Naive B cell (primary cell): ENCODE results near the gene ANKRD33. TPM values are rescaled to one million over a fixed set of nuclear protein-coding genes. Genes with fewer than 3 reads are reported as not detected.
"Not testable (repeated sequence)": the region's sequence is repeated elsewhere in the genome, so short reads cannot be mapped to it uniquely, and the experiment has no call there.

Experiments used
- ATAC-seq, 2 donors: fragments of 150-1000 bp; cut with Tn5 transposase; 2 replicates each; pipeline ENCODE4 v1.10.0; 2021; ENCODE audit warnings: low read depth in 2 of 2, mild to moderate bottlenecking in 2 of 2, moderate library complexity in 2 of 2
- DNase-seq: peaks from one replicate; pipeline ENCODE4 v3.0.0; 2022
- H3K27ac Mint-ChIP-seq, 6 donors: one replicate each; pipeline ENCODE4 v1.8.0; 2020 to 2022; ENCODE audit warnings: mild to moderate bottlenecking in 6 of 6, mixed read lengths in 6 of 6, moderate library complexity in 5 of 6, inconsistent platforms in 2 of 6
- H3K27me3 Mint-ChIP-seq, 3 donors: one replicate each; pipeline ENCODE4 v1.8.0; 2021 to 2022; ENCODE audit warnings: mixed read lengths in 3 of 3, mild to moderate bottlenecking in 1 of 3
- H3K36me3 Mint-ChIP-seq, 2 donors: one replicate each; pipeline ENCODE4 v1.8.0; 2020 to 2022; ENCODE audit warnings: mixed read lengths in 2 of 2, inconsistent platforms in 1 of 2, mild to moderate bottlenecking in 1 of 2
- H3K4me1 Mint-ChIP-seq, 3 donors: one replicate each; pipeline ENCODE4 v1.8.0; 2020 to 2022; ENCODE audit warnings: mixed read lengths in 3 of 3, inconsistent platforms in 1 of 3, mild to moderate bottlenecking in 1 of 3, moderate library complexity in 1 of 3
- H3K4me3 Mint-ChIP-seq, 8 donors: one replicate each; pipeline ENCODE4 v1.8.0; 2020 to 2022; ENCODE audit warnings: mild to moderate bottlenecking in 8 of 8, mixed read lengths in 8 of 8, moderate library complexity in 8 of 8, inconsistent platforms in 2 of 8
- H3K9me3 Mint-ChIP-seq, 7 donors: one replicate each; pipeline ENCODE4 v1.8.0; 2020 to 2022; ENCODE audit warnings: mixed read lengths in 7 of 7, mild to moderate bottlenecking in 5 of 7, inconsistent platforms in 2 of 7, moderate library complexity in 1 of 7
- polyA plus RNA-seq, 6 donors: library from polyadenylated mRNA; unstranded; fragments of 300-500 nt; fragmentation: Illumina TruSeq; gene quantifications; one replicate each; pipeline ENCODE4 v1.2.3, GENCODE V29; 2021; ENCODE audit warnings: low read depth in 6 of 6

The ANKRD33 gene
- polyA plus RNA-seq, 6 donors from 2014 or later = not detected

GRCh38 chr12:51872689-51872981, 15.3 kb upstream of the ANKRD33 start:
- Mint-ChIP-seq H3K36me3 (no peaks in the 10 kb centered on the region), H3K4me3 (no peak overlapping the region), H3K9me3 (no peaks in the 10 kb centered on the region), H3K27ac (no peak overlapping the region), H3K4me1 (peaks cover 22 to 31% (median 27%) of the 10 kb centered on the region in 3 donors), H3K27me3 (peaks cover 40 to 61% (median 60%) of the 10 kb centered on the region in 3 donors)
- DNase-seq (no peak), ATAC-seq (no peak)

GRCh38 chr12:51873251-51873994, 14.5 kb upstream of the ANKRD33 start:
- H3K9me3 Mint-ChIP-seq = no peaks in the 10 kb centered on the region
- H3K36me3 Mint-ChIP-seq = no peaks in the 10 kb centered on the region
- peaks cover 22 to 25% (median 22%) of the 10 kb centered on the region in 3 donors for H3K4me1 Mint-ChIP-seq
- ATAC-seq (no peak), DNase-seq (no peak)
- no peak overlapping the region for H3K27ac Mint-ChIP-seq
- H3K4me3 Mint-ChIP-seq = no peak overlapping the region
- H3K27me3 Mint-ChIP-seq = peaks cover 32 to 53% (median 52%) of the 10 kb centered on the region in 3 donors

- peaks cover 27 to 48% (median 46%) of the 10 kb centered on the region in 3 donors for H3K27me3 Mint-ChIP-seq
- H3K27ac Mint-ChIP-seq = peak overlapping the region in 1 of 6 donors; percentile 72
- ATAC-seq = no peak
Measured at GRCh38 chr12:51874000-51874399, 13.9 kb upstream of the ANKRD33 start.

GRCh38 chr12:51874486-51874885, 13.4 kb upstream of the ANKRD33 start:
- H3K36me3 Mint-ChIP-seq = no peaks in the 10 kb centered on the region
- no peak overlapping the region for H3K4me3 Mint-ChIP-seq
- ATAC-seq (no peak), DNase-seq (no peak)
- no peaks in the 10 kb centered on the region for H3K9me3 Mint-ChIP-seq
- H3K4me1 Mint-ChIP-seq = peaks cover 15 to 20% (median 15%) of the 10 kb centered on the region in 3 donors
- peaks cover 31 to 49% (median 44%) of the 10 kb centered on the region in 3 donors for H3K27me3 Mint-ChIP-seq
- H3K27ac Mint-ChIP-seq = peak overlapping the region in 1 of 6 donors; percentile 28

More at GRCh38 chr12:51874000-51874399, 13.9 kb upstream of the ANKRD33 start:
- Mint-ChIP-seq H3K4me3 (no peak overlapping the region), H3K36me3 (no peaks in the 10 kb centered on the region), H3K4me1 (peaks cover 16 to 21% (median 16%) of the 10 kb centered on the region in 3 donors), H3K9me3 (no peaks in the 10 kb centered on the region)
- no peak for DNase-seq

GRCh38 chr12:51879102-51879501, 8.8 kb upstream of the ANKRD33 start:
- no peak overlapping the region for H3K4me3 Mint-ChIP-seq
- H3K4me1 Mint-ChIP-seq = peaks cover 0 to 3% (median 3%) of the 10 kb centered on the region in 3 donors
- DNase-seq = no peak
- H3K27me3 Mint-ChIP-seq = peaks cover 4 to 16% (median 10%) of the 10 kb centered on the region in 3 donors
- ATAC-seq = no peak
- peaks cover 0 to 3% (median 0%) of the 10 kb centered on the region in 7 donors for H3K9me3 Mint-ChIP-seq
- H3K27ac Mint-ChIP-seq = no peak overlapping the region
- no peaks in the 10 kb centered on the region for H3K36me3 Mint-ChIP-seq

GRCh38 chr12:51883295-51883694, 4.6 kb upstream of the ANKRD33 start:
- peaks cover 0 to 9% (median 9%) of the 10 kb centered on the region in 3 donors for H3K27me3 Mint-ChIP-seq
- DNase-seq (no peak), ATAC-seq (no peak)
- peaks cover 0 to 9% (median 2%) of the 10 kb centered on the region in 7 donors for H3K9me3 Mint-ChIP-seq
- no peak overlapping the region for H3K27ac Mint-ChIP-seq
- H3K36me3 Mint-ChIP-seq = peaks cover 0 to 7% of the 10 kb centered on the region in 2 donors
- no peak overlapping the region for H3K4me3 Mint-ChIP-seq
- H3K4me1 Mint-ChIP-seq = peaks cover 9 to 16% (median 15%) of the 10 kb centered on the region in 3 donors

- Mint-ChIP-seq H3K36me3 (peaks cover 0 to 7% of the 10 kb centered on the region in 2 donors), H3K4me1 (peaks cover 10 to 18% (median 15%) of the 10 kb centered on the region in 3 donors), H3K4me3 (no peak overlapping the region), H3K27me3 (peaks cover 0 to 10% (median 7%) of the 10 kb centered on the region in 3 donors), H3K27ac (peak overlapping the region in 2 of 6 donors; percentile 49 to 84), H3K9me3 (peaks cover 0 to 9% (median 2%) of the 10 kb centered on the region in 7 donors)
- no peak for DNase-seq
- no peak for ATAC-seq
Measured at GRCh38 chr12:51883998-51884675, 3.8 kb upstream of the ANKRD33 start.

- Mint-ChIP-seq H3K36me3 (peaks cover 0 to 7% of the 10 kb centered on the region in 2 donors), H3K4me1 (peaks cover 10 to 18% (median 15%) of the 10 kb centered on the region in 3 donors), H3K4me3 (peak overlapping the region in 4 of 8 donors; percentile 41 to 54 (median 48)), H3K27ac (peak overlapping the region in 2 of 6 donors; percentile 47 to 84), H3K9me3 (peaks cover 0 to 9% (median 2%) of the 10 kb centered on the region in 7 donors), H3K27me3 (peaks cover 0 to 7% (median 5%) of the 10 kb centered on the region in 3 donors)
- ATAC-seq (no peak), DNase-seq (no peak)
Measured at GRCh38 chr12:51884676-51885229, 3.1 kb upstream of the ANKRD33 start.

- ATAC-seq, H3K36me3 Mint-ChIP-seq: not testable (repeated sequence)
- H3K27ac Mint-ChIP-seq = peak overlapping the region; percentile 47 to 94 (median 65)
Measured at GRCh38 chr12:51885294-51886020, 2.4 kb upstream of the ANKRD33 start.

GRCh38 chr12:51886021-51886710, 1.7 kb upstream of the ANKRD33 start:
- H3K27ac Mint-ChIP-seq = peak overlapping the region; percentile 49 to 94 (median 76)
- H3K4me3 Mint-ChIP-seq = peak overlapping the region; percentile 31 to 86 (median 70)
- peak; percentile 48 for DNase-seq
- peaks cover 0 to 9% (median 2%) of the 10 kb centered on the region in 7 donors for H3K9me3 Mint-ChIP-seq
- H3K36me3 Mint-ChIP-seq = peaks cover 0 to 7% of the 10 kb centered on the region in 2 donors
- peak; percentile 99 for ATAC-seq
- peaks cover 10 to 18% (median 15%) of the 10 kb centered on the region in 3 donors for H3K4me1 Mint-ChIP-seq
- H3K27me3 Mint-ChIP-seq = peaks cover 0 to 7% (median 5%) of the 10 kb centered on the region in 3 donors

More at GRCh38 chr12:51885294-51886020, 2.4 kb upstream of the ANKRD33 start:
- not testable (repeated sequence) for H3K27me3 Mint-ChIP-seq, H3K9me3 Mint-ChIP-seq, DNase-seq
- H3K4me1 Mint-ChIP-seq = peaks cover 10 to 18% (median 15%) of the 10 kb centered on the region in 3 donors
- H3K4me3 Mint-ChIP-seq = peak overlapping the region; percentile 31 to 86 (median 70)

- ATAC-seq (no peak), DNase-seq (no peak)
- Mint-ChIP-seq H3K4me1 (peaks cover 10 to 18% (median 15%) of the 10 kb centered on the region in 3 donors), H3K9me3 (peaks cover 0 to 9% (median 2%) of the 10 kb centered on the region in 7 donors), H3K27me3 (peaks cover 0 to 13% (median 5%) of the 10 kb centered on the region in 3 donors), H3K4me3 (peak overlapping the region in 2 of 8 donors; percentile 23 to 65), H3K27ac (peak overlapping the region in 2 of 6 donors; percentile 82 to 90), H3K36me3 (peaks cover 0 to 7% of the 10 kb centered on the region in 2 donors)
Measured at GRCh38 chr12:51888316-51889215, 663 bp downstream of the ANKRD33 start.
